DOHH2 (cell line): ENCODE measurements around the gene CACNA1D.
A peak's percentile ranks its signal among the peaks of the same experiment; 100 is the strongest.

Experiments used
- H3F3A ChIP-seq: fragments of 200-600 bp; sonication (generic), shearing (Covaris generic); 2 replicates; pipeline ENCODE4 v1.6.0; 2016; ENCODE audit warnings: antibody characterized with exemption, mild to moderate bottlenecking; ENCODE audit not compliant: control insufficient read depth, insufficient read depth
- H3K27ac ChIP-seq: fragments of 200-600 bp; sonication (generic); 2 replicates; pipeline ENCODE4 v1.5.1; 2014; ENCODE audit warnings: low read depth, mild to moderate bottlenecking, low read length, moderate library complexity
- H3K27me3 ChIP-seq: fragments of 200-600 bp; sonication (generic); 2 replicates; pipeline ENCODE4 v1.6.1; 2014; ENCODE audit warnings: mild to moderate bottlenecking, low read length, mixed read lengths; ENCODE audit not compliant: control insufficient read depth
- H3K36me3 ChIP-seq: fragments of 200-600 bp; sonication (generic); 2 replicates; pipeline ENCODE4 v1.6.1; 2014; ENCODE audit warnings: mild to moderate bottlenecking, low read length, moderate library complexity, mixed read lengths; ENCODE audit not compliant: control insufficient read depth
- H3K4me1 ChIP-seq: fragments of 200-600 bp; sonication (generic); 2 replicates; pipeline ENCODE4 v1.6.1; 2014; ENCODE audit warnings: mild to moderate bottlenecking, low read length, mixed read lengths; ENCODE audit not compliant: control insufficient read depth
- H3K4me2 ChIP-seq: fragments of 200-600 bp; sonication (generic); 2 replicates; pipeline ENCODE4 v1.6.0; 2014; ENCODE audit warnings: mild to moderate bottlenecking, low read length, moderate library complexity
- H3K4me3 ChIP-seq: fragments of 200-600 bp; sonication (generic); 2 replicates; pipeline ENCODE4 v1.5.1; 2014; ENCODE audit warnings: mild to moderate bottlenecking, low read length, mixed read lengths
- H3K79me2 ChIP-seq: fragments of 200-600 bp; sonication (generic); 2 replicates; pipeline ENCODE4 v1.6.1; 2014; ENCODE audit warnings: mild to moderate bottlenecking, low read length, mixed read lengths; ENCODE audit not compliant: control insufficient read depth
- H3K9me2 ChIP-seq: fragments of 200-600 bp; sonication (generic); replicated peaks from 2 replicates; pipeline ENCODE4 v1.6.1; 2014; ENCODE audit warnings: mild to moderate bottlenecking, low read length, mixed read lengths; ENCODE audit not compliant: control insufficient read depth
- H3K9me3 ChIP-seq: fragments of 200-600 bp; sonication (generic); 2 replicates; pipeline ENCODE4 v1.6.1; 2014; ENCODE audit warnings: antibody characterized with exemption, low read length, mixed read lengths; ENCODE audit not compliant: control insufficient read depth, insufficient read depth
- H4K20me1 ChIP-seq: fragments of 200-600 bp; sonication (generic); 2 replicates; pipeline ENCODE4 v1.6.0; 2014; ENCODE audit warnings: low read depth, mild to moderate bottlenecking, antibody characterized with exemption, low read length, moderate library complexity; ENCODE audit not compliant: control insufficient read depth, insufficient read depth
- EZH2phosphoT487 ChIP-seq: fragments of 200-600 bp; sonication (generic); IDR thresholded peaks from 2 replicates; pipeline ENCODE4 v1.6.1; 2017; ENCODE audit warnings: borderline replicate concordance, mild to moderate bottlenecking, antibody characterized with exemption, low read length, moderate library complexity, mixed read lengths
- TF ChIP-seq, protein P1 (sequence below): fragments of 200-600 bp; sonication (generic); IDR thresholded peaks from one replicate; pipeline ENCODE4 v1.5.1; 2014; ENCODE audit warnings: antibody characterized with exemption, mild to moderate bottlenecking, low read depth, low read length; ENCODE audit not compliant: poor library complexity, severe bottlenecking

Gene CACNA1D

DNA sequence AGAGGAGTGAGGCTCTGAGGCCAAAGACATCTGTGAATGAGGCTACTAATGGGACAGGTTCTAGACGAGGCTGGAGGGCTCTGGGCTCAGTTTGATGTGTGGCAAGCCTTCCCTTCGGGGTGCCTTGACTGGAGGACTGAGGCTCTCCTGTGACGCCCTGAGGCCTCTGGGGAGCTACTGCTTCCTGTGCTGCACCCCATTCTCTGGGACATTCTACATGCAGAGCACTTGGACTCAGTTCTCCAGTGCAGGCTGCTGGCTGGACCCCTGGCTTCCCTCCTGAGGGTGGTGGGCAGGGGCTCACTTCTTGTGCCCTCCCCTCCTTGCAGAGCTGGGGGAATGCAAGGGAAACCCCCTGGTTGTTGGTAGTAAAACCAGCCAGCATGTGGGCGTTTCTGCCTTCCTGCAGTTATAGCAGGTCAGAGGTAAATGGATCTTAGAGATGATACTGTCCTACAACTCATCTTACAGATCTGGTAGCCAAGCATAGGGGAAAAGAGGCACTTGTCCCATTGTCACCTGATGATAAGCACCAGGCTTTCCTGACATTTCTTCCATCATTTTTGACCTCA is 218.5 kb downstream of the CACNA1D start:
- H3K27ac ChIP-seq = no peak overlapping the region
- H3K9me3 ChIP-seq = no peaks in the 10 kb centered on the region
- peaks cover 6% of the 10 kb centered on the region; the same call in 1 of the 2 replicates for H3K4me1 ChIP-seq
- no peak overlapping the region for H3K4me2 ChIP-seq
- TF ChIP-seq EZH2phosphoT487 = no peak
- H3K27me3 ChIP-seq = peaks cover 3% of the 10 kb centered on the region; the same call in 1 of the 2 replicates
- no peaks in the 10 kb centered on the region for H3K36me3 ChIP-seq
- H4K20me1 ChIP-seq = no peaks in the 10 kb centered on the region
- H3K79me2 ChIP-seq = no peaks in the 10 kb centered on the region
- H3K9me2 ChIP-seq = no peaks in the 10 kb centered on the region
- no peaks in the 10 kb centered on the region for H3F3A ChIP-seq
- H3K4me3 ChIP-seq = no peak overlapping the region

DNA sequence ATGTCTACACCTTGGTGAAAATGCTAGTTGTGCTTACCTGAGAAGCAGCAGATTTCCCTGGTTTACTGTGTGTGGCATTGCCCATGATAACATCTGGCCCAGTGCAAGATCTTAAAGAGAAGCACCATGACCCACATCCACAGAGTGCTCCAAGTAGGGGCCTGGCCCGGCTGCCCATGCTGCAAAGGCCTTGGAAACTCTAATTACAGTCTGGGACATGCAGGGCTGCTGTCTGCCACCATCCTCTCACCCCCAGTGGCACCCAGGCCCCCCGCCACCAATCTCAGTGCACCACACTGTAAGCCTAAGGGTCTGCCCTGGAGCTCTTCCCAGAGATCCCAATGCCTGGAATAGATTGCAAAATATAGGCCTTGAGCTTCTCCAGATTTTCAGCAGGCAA is 219.2 kb downstream of the CACNA1D start:
- H3K9me3 ChIP-seq = no peaks in the 10 kb centered on the region
- no peak for TF ChIP-seq EZH2phosphoT487
- TF ChIP-seq, protein P1, sequence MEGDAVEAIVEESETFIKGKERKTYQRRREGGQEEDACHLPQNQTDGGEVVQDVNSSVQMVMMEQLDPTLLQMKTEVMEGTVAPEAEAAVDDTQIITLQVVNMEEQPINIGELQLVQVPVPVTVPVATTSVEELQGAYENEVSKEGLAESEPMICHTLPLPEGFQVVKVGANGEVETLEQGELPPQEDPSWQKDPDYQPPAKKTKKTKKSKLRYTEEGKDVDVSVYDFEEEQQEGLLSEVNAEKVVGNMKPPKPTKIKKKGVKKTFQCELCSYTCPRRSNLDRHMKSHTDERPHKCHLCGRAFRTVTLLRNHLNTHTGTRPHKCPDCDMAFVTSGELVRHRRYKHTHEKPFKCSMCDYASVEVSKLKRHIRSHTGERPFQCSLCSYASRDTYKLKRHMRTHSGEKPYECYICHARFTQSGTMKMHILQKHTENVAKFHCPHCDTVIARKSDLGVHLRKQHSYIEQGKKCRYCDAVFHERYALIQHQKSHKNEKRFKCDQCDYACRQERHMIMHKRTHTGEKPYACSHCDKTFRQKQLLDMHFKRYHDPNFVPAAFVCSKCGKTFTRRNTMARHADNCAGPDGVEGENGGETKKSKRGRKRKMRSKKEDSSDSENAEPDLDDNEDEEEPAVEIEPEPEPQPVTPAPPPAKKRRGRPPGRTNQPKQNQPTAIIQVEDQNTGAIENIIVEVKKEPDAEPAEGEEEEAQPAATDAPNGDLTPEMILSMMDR = no peak

DNA sequence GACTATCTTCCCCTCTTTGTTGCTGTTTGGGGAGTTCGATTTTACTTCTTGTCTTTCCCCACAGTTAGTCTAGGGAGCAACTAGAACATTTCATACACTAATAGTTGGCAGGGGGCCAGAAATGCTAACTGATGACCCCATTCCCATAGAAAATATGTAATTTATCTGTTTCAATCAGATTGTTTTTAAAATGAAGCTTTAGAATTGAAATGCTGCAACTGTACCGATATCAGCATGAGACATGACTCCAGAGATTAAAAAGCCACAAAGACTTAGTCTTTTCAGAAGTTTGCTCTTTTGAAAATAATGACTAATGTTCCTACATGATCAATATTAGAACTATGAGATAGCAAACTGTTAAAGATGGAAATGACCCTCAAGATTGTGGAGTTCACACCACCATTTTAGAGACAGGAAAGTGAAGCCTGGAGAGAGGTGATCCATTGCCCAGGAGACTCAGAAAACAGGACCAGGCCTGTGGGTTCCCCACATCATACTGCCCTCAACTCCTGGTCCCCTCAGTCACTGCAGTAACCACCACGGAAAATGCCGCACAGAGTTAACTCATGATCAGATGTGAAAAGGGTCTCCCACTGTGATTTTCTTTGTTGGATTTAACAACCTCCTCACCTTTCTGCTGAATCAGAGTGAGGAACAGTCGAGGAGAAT is 221.5 kb downstream of the CACNA1D start:
- H3K9me3 ChIP-seq = no peaks in the 10 kb centered on the region
- no peaks in the 10 kb centered on the region for H3K27me3 ChIP-seq
- no peak overlapping the region for H3K4me2 ChIP-seq
- no peak overlapping the region for H3K27ac ChIP-seq
- no peaks in the 10 kb centered on the region for H3K79me2 ChIP-seq
- H3K4me3 ChIP-seq = no peak overlapping the region
- no peaks in the 10 kb centered on the region for H3K9me2 ChIP-seq
- no peaks in the 10 kb centered on the region for H3K36me3 ChIP-seq
- peaks cover 6% of the 10 kb centered on the region; the same call in 1 of the 2 replicates for H3K4me1 ChIP-seq
- no peaks in the 10 kb centered on the region for H3F3A ChIP-seq
- no peaks in the 10 kb centered on the region for H4K20me1 ChIP-seq
- TF ChIP-seq, protein P1 = no peak
- TF ChIP-seq EZH2phosphoT487 = no peak

More for the DNA sequence above, 219.2 kb downstream of the CACNA1D start:
- Histone ChIP-seq H3K4me2 (no peak overlapping the region), H4K20me1 (no peaks in the 10 kb centered on the region), H3K27me3 (peaks cover 3% of the 10 kb centered on the region; the same call in 1 of the 2 replicates), H3K79me2 (no peaks in the 10 kb centered on the region), H3K4me3 (no peak overlapping the region), H3K9me2 (no peaks in the 10 kb centered on the region), H3K4me1 (peaks cover 6% of the 10 kb centered on the region; the same call in 1 of the 2 replicates), H3K36me3 (no peaks in the 10 kb centered on the region), H3F3A (no peaks in the 10 kb centered on the region), H3K27ac (no peak overlapping the region)

DNA sequence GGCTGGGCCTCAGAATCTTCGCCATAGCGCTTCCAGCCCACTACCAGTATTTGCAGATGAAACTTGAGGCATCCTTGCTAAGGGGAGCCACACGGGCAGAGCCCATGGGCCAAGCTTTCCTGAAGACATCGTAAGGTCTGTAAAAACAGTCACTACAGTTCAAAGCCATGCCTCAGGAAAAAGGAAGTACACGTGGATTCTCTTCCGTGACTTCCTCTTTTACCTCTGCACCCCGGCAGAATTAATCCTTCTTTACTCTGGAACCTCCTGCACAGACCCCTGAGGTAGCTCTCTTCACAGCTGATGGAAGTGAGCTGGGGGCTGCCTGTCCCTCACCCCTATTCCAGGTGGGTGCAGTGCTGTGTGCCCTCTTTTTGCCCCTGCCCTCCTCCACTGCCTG is 222.6 kb downstream of the CACNA1D start:
- Histone ChIP-seq H3K79me2 (no peaks in the 10 kb centered on the region), H3F3A (no peaks in the 10 kb centered on the region), H3K4me2 (0 out of 2 replicates have a peak overlapping the region, but pooled peaks have one; percentile 6), H3K27ac (no peak overlapping the region), H3K4me3 (no peak overlapping the region), H3K36me3 (no peaks in the 10 kb centered on the region), H3K27me3 (no peaks in the 10 kb centered on the region), H3K9me2 (no peaks in the 10 kb centered on the region), H3K4me1 (peaks cover 6% of the 10 kb centered on the region; the same call in 1 of the 2 replicates), H3K9me3 (no peaks in the 10 kb centered on the region), H4K20me1 (no peaks in the 10 kb centered on the region)
- TF ChIP-seq, protein P1 = no peak
- no peak for TF ChIP-seq EZH2phosphoT487
